IgD-negative memory B cell (primary cell): ENCODE measurements around the gene MUC20. TPM values are rescaled to one million over a fixed set of nuclear protein-coding genes. Genes with fewer than 3 reads are reported as not detected.
"Not testable (repeated sequence)": the region's sequence is repeated elsewhere in the genome, so short reads cannot be mapped to it uniquely, and the experiment has no call there.

Experiments used
- H3K27ac Mint-ChIP-seq, 3 donors: one replicate each; pipeline ENCODE4 v1.8.0; 2020 to 2022; ENCODE audit warnings: mild to moderate bottlenecking in 3 of 3, mixed read lengths in 3 of 3, moderate library complexity in 1 of 3
- H3K27me3 Mint-ChIP-seq: one replicate; pipeline ENCODE4 v1.8.0; 2021; ENCODE audit warnings: mixed read lengths
- H3K36me3 Mint-ChIP-seq: one replicate; pipeline ENCODE4 v1.8.0; 2020; ENCODE audit warnings: mild to moderate bottlenecking, mixed read lengths
- H3K4me1 Mint-ChIP-seq, 3 donors: one replicate each; pipeline ENCODE4 v1.8.0; 2020 to 2022; ENCODE audit warnings: mixed read lengths in 3 of 3, mild to moderate bottlenecking in 1 of 3
- H3K4me3 Mint-ChIP-seq, 4 donors: one replicate each; pipeline ENCODE4 v1.8.0; 2020 to 2022; ENCODE audit warnings: mild to moderate bottlenecking in 4 of 4, mixed read lengths in 4 of 4, moderate library complexity in 3 of 4
- H3K9me3 Mint-ChIP-seq, 3 donors: one replicate each; pipeline ENCODE4 v1.8.0; 2020 to 2021; ENCODE audit warnings: mixed read lengths in 3 of 3, mild to moderate bottlenecking in 1 of 3
- polyA plus RNA-seq: library from polyadenylated mRNA; unstranded; fragments of 300-500 nt; fragmentation: Illumina TruSeq; gene quantifications from one replicate; pipeline ENCODE4 v1.2.3, GENCODE V29; 2021

MUC20 gene
- polyA plus RNA-seq, 1 donor from 2014 or later = 0.39 TPM

- no peaks in the 10 kb centered on the region for H3K9me3 Mint-ChIP-seq
- no peak overlapping the region for H3K27ac Mint-ChIP-seq
- no peak overlapping the region for H3K4me3 Mint-ChIP-seq
- H3K27me3 Mint-ChIP-seq = peaks cover 4% of the 10 kb centered on the region
- H3K36me3 Mint-ChIP-seq = peaks cover 1% of the 10 kb centered on the region
- peaks cover 6 to 11% (median 9%) of the 10 kb centered on the region in 3 donors for H3K4me1 Mint-ChIP-seq
Measured at GRCh38 chr3:195729476-195730251, 8.9 kb downstream of the MUC20 start.

DNA sequence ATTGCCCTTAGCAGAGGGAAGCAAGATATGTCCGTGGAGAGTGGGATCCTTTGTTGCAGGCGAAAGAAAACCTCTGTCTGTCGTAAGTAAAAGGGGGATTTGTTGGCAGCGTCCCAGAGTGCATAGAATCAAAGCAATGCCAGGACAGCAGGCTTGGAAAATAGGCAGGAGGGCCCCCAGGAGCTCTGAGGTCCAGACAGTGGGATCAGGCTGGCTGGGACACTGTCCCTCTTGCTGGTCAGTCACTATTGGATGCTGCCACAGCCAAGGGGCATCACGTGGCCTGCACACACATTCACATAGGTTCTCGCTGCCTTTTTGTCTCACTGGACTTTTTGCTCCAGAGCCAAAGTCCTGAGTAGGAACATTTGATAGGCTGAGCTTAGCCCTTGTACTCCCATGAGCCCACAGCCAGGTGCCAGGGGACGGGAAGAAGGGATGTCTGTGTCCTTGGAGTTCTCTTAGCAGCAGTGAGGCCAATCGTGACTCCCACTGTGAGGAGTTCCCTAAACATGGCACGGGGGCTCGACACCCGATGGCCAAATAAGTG, 10.7 kb downstream of the MUC20 start:
- Mint-ChIP-seq H3K4me3 (no peak overlapping the region), H3K27me3 (peaks cover 4% of the 10 kb centered on the region), H3K4me1 (peaks cover 6 to 11% (median 9%) of the 10 kb centered on the region in 3 donors), H3K27ac (no peak overlapping the region), H3K36me3 (peaks cover 4% of the 10 kb centered on the region), H3K9me3 (no peaks in the 10 kb centered on the region)

DNA sequence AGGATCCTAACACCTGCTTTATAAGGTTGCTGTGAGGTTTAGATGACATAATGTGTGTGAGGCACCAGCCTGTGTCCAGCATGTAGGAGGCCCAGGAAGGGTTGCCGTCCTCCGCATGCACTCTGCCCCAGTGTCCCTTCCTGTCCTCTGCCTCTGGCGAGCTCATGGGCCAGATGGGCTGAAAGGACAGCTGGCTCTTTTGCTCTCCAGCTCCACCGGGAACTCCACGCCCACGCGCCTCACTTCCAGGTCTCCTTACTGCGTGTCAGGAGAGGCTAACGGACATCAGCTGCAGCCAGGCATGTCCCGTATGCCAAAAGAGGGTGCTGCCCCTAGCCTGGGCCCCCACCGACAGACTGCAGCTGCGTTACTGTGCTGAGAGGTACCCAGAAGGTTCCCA, 12.2 kb downstream of the MUC20 start:
- Mint-ChIP-seq H3K9me3 (no peaks in the 10 kb centered on the region), H3K27ac (peak overlapping the region in 1 of 3 donors; percentile 63), H3K36me3 (peaks cover 4% of the 10 kb centered on the region), H3K27me3 (peaks cover 2% of the 10 kb centered on the region), H3K4me1 (peaks cover under 1 to 4% (median 3%) of the 10 kb centered on the region in 3 donors), H3K4me3 (no peak overlapping the region)

GRCh38 chr3:195735036-195735695, 14.4 kb downstream of the MUC20 start:
- no peak overlapping the region for H3K27ac Mint-ChIP-seq
- H3K36me3 Mint-ChIP-seq = peaks cover 2% of the 10 kb centered on the region
- no peaks in the 10 kb centered on the region for H3K27me3 Mint-ChIP-seq
- H3K9me3 Mint-ChIP-seq = no peaks in the 10 kb centered on the region
- H3K4me3 Mint-ChIP-seq = no peak overlapping the region
- H3K4me1 Mint-ChIP-seq = no peaks in the 10 kb centered on the region

- Mint-ChIP-seq H3K4me1 (peaks cover 0 to 2% (median 0%) of the 10 kb centered on the region in 3 donors), H3K36me3 (peaks cover 2% of the 10 kb centered on the region), H3K27ac (no peak overlapping the region), H3K4me3 (no peak overlapping the region), H3K27me3 (no peaks in the 10 kb centered on the region), H3K9me3 (no peaks in the 10 kb centered on the region)
Measured at GRCh38 chr3:195736866-195737490, 16.2 kb downstream of the MUC20 start.

GRCh38 chr3:195737782-195738181, 17.0 kb downstream of the MUC20 start:
- H3K36me3 Mint-ChIP-seq, H3K27ac Mint-ChIP-seq, H3K27me3 Mint-ChIP-seq, H3K9me3 Mint-ChIP-seq, H3K4me1 Mint-ChIP-seq: not testable (repeated sequence)
- H3K4me3 Mint-ChIP-seq = peak overlapping the region in 1 of 4 donors; percentile 67

GRCh38 chr3:195738274-195739044, 17.7 kb downstream of the MUC20 start:
- Mint-ChIP-seq H3K4me1 (peaks cover 0 to 2% (median 0%) of the 10 kb centered on the region in 3 donors), H3K27ac (no peak overlapping the region), H3K4me3 (no peak overlapping the region), H3K36me3 (peaks cover 2% of the 10 kb centered on the region), H3K27me3 (no peaks in the 10 kb centered on the region), H3K9me3 (no peaks in the 10 kb centered on the region)

GRCh38 chr3:195739561-195740111, 18.9 kb downstream of the MUC20 start:
- H3K4me3 Mint-ChIP-seq = no peak overlapping the region
- H3K4me1 Mint-ChIP-seq = peaks cover 0 to 2% (median 0%) of the 10 kb centered on the region in 3 donors
- H3K9me3 Mint-ChIP-seq = peaks cover 0 to 1% (median 0%) of the 10 kb centered on the region in 3 donors
- H3K27ac Mint-ChIP-seq = no peak overlapping the region
- H3K27me3 Mint-ChIP-seq = no peaks in the 10 kb centered on the region
- peaks cover 2% of the 10 kb centered on the region for H3K36me3 Mint-ChIP-seq

DNA sequence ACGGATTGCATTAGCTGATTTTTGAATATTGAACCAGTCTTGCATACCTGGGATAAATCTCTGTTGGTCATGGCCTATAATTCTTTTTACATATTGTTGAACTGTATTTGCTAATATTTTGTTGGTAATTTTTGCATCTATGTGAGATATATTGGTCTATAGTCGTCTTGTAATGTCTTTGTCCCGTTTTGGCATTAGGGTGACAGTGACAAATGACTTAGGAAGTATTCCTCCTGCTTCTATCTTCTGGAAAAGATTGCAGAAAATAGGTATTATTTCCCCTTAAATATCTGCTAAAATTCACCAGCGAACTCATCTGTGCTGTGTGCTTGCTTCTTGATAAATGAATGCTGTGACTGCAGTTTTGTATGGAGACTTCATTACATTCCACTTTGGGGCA, 23.7 kb downstream of the MUC20 start:
- peaks cover 0 to 8% (median 2%) of the 10 kb centered on the region in 3 donors for H3K4me1 Mint-ChIP-seq

DNA sequence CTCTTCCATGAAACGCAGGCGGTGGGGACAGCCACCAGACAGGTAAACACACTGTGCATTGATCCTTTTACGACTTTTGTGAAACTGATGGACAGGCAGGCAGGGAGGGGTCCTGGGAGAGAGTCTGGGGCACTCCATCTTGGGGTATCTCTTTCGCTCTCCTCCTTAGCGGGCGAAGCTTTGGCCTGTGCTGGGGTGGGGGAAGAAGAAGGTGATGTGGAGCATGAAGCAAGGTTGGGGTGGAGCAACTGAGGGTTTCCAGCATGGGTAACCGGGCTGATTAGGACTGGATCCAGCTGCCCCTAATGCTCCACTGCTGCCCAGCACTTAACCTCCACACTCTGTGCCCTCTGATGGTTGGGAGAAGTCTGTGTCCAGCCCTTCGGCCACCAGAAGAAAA, 25.6 kb downstream of the MUC20 start:
- Mint-ChIP-seq H3K4me3 (peak overlapping the region in 1 of 4 donors; percentile 75), H3K27ac (peak overlapping the region in 1 of 3 donors; percentile 25), H3K36me3 (peaks cover 2% of the 10 kb centered on the region), H3K4me1 (peaks cover 0 to 8% (median 0%) of the 10 kb centered on the region in 3 donors), H3K27me3 (peaks cover 9% of the 10 kb centered on the region), H3K9me3 (peaks cover 0 to 1% (median 0%) of the 10 kb centered on the region in 3 donors)

More for the DNA sequence above, 23.7 kb downstream of the MUC20 start:
- H3K4me3 Mint-ChIP-seq = no peak overlapping the region
- no peak overlapping the region for H3K27ac Mint-ChIP-seq
- peaks cover 0 to 1% (median 0%) of the 10 kb centered on the region in 3 donors for H3K9me3 Mint-ChIP-seq
- H3K27me3 Mint-ChIP-seq = peaks cover 9% of the 10 kb centered on the region
- H3K36me3 Mint-ChIP-seq = peaks cover 2% of the 10 kb centered on the region

DNA sequence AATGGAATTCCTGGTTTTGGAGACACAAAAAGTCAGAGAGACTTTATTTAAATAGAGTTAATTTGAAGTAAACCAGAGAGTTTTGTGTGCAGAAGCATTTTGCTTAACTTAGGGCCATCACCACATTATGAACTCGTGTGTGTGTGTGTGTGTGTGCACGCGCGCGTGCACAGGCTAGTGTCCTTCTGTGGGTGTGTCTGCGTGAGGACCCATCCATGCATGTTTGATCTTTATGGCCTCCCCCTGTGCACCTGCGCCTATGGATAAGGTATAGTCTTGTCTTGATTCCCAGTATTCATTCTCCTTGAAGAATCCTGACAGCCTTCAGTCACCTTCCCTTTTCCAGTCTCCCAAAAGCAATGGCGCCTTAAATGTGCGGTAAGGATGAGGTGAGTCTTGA, 26.0 kb downstream of the MUC20 start:
- H3K27me3 Mint-ChIP-seq = peaks cover 9% of the 10 kb centered on the region
- peaks cover 0 to 8% (median 0%) of the 10 kb centered on the region in 3 donors for H3K4me1 Mint-ChIP-seq
- peaks cover 0 to 1% (median 0%) of the 10 kb centered on the region in 3 donors for H3K9me3 Mint-ChIP-seq
- H3K27ac Mint-ChIP-seq = peak overlapping the region in 1 of 3 donors; percentile 85
- peaks cover 2% of the 10 kb centered on the region for H3K36me3 Mint-ChIP-seq
- H3K4me3 Mint-ChIP-seq = peak overlapping the region in 2 of 4 donors; percentile 55 to 63

DNA sequence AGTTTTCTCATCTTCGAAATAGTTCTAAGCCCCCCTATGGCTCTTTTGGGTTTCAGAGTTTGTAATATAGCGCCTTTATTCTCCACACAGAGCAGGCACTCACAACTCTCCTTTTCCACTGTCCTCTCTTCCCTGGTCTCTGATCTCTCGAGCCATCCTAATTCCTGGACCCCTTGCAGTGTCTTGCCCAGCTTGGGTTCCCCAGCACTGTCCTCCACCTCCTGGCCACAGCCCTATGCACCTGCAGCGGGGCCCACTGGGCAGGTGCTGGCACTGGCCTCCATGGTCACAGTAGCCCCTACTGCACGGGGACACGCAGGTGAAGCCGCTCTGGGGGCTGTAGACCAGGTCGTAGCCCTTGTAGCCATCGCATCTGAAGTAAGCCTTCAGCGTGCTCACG, 27.9 kb downstream of the MUC20 start:
- peaks cover 0 to 8% (median 1%) of the 10 kb centered on the region in 3 donors for H3K4me1 Mint-ChIP-seq
- H3K27ac Mint-ChIP-seq = peak overlapping the region in 2 of 3 donors; percentile 65 to 84
- H3K9me3 Mint-ChIP-seq = peaks cover 0 to 1% (median 0%) of the 10 kb centered on the region in 3 donors
- H3K36me3 Mint-ChIP-seq = peaks cover 2% of the 10 kb centered on the region
- H3K4me3 Mint-ChIP-seq = peak overlapping the region in 2 of 4 donors; percentile 39 to 51
- H3K27me3 Mint-ChIP-seq = peaks cover 9% of the 10 kb centered on the region

DNA sequence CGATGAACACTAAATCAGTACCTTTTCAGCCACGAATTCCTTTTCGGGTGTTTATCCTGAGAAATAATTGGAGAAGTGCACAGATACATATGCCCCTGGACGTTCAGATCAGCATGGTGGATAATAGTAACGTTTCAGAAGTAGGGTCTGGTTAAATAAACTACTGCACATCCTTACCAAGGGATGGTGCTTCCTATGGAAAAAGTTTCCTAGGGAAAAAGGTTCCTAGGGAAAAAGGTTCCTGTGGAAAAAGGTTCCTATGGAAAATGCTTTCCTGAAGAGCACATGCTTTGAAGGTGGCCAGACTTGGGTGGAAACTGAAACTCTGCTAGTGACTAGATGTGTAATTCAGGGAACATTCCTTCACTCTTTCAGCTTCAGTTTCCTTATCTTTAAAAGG, 28.3 kb downstream of the MUC20 start:
- not testable (repeated sequence) for H3K4me1 Mint-ChIP-seq, H3K36me3 Mint-ChIP-seq, H3K9me3 Mint-ChIP-seq, H3K27me3 Mint-ChIP-seq
- Mint-ChIP-seq H3K4me3 (peak overlapping the region in 1 of 4 donors; percentile 51), H3K27ac (peak overlapping the region in 1 of 3 donors; percentile 65)
